Measurements from ENCODE around the gene TOMT.
"Not testable (repeated sequence)": the region's sequence is repeated elsewhere in the genome, so short reads cannot be mapped to it uniquely, and the experiment has no call there.

TOMT gene

GRCh38 chr11:72141066-72141465, 35.3 kb downstream of the TOMT start:
- H4K20me1 ChIP-seq (ENCODE audit: insufficient read depth, low read length): no peaks in the 10 kb centered on the region
- no peaks in the 10 kb centered on the region for H3K4me1 ChIP-seq (ENCODE audit: low read length)
- no peaks in the 10 kb centered on the region for H3K79me2 ChIP-seq (ENCODE audit: low read length)
- no peaks in the 10 kb centered on the region for H3K36me3 ChIP-seq (replicated peaks; ENCODE audit: low read depth, low read length)
- no peak overlapping the region for H3K4me3 ChIP-seq (ENCODE audit: low read length)
- H3K27ac ChIP-seq (ENCODE audit: low read length): no peak overlapping the region
- H3K9ac ChIP-seq (ENCODE audit: low read length): no peak overlapping the region
- H3K27me3 ChIP-seq (ENCODE audit: low read depth, low read length): peaks cover 15% of the 10 kb centered on the region
- no peaks in the 10 kb centered on the region for H3K9me3 ChIP-seq (ENCODE audit: insufficient read depth, low read length)
- no peak overlapping the region for H3K4me2 ChIP-seq (ENCODE audit: low read length)
- H2AFZ ChIP-seq (ENCODE audit: low read depth, low read length): no peak overlapping the region
- TF ChIP-seq EZH2phosphoT487 (IDR thresholded peaks at IDR 0.05; ENCODE audit: low read depth) (no peak), CTCF (IDR thresholded peaks at IDR 0.05; ENCODE audit: low read depth, low read length) (no peak)

GRCh38 chr11:72142086-72142485, 36.4 kb downstream of the TOMT start:
- H3K4me3 ChIP-seq (ENCODE audit: low read length); H3K27ac ChIP-seq (ENCODE audit: low read length); H3K4me1 ChIP-seq (ENCODE audit: low read length); H3K9ac ChIP-seq (ENCODE audit: low read length); H3K4me2 ChIP-seq (ENCODE audit: low read length); H3K36me3 ChIP-seq (replicated peaks; ENCODE audit: low read depth, low read length); H4K20me1 ChIP-seq (ENCODE audit: insufficient read depth, low read length); H3K9me3 ChIP-seq (ENCODE audit: insufficient read depth, low read length); H3K79me2 ChIP-seq (ENCODE audit: low read length); H2AFZ ChIP-seq (ENCODE audit: low read depth, low read length): not testable (repeated sequence)
- H3K27me3 ChIP-seq (ENCODE audit: low read depth, low read length): peaks cover 15% of the 10 kb centered on the region

- not testable (repeated sequence) for H3K79me2 ChIP-seq (ENCODE audit: low read length); H3K4me1 ChIP-seq (ENCODE audit: low read length)
Observed at GRCh38 chr11:72142543-72142942, 36.8 kb downstream of the TOMT start.

GRCh38 chr11:72144807-72145565, 39.3 kb downstream of the TOMT start:
- Histone ChIP-seq H3K4me1 (ENCODE audit: low read length) (no peaks in the 10 kb centered on the region), H2AFZ (ENCODE audit: low read depth, low read length) (no peak overlapping the region), H3K79me2 (ENCODE audit: low read length) (no peaks in the 10 kb centered on the region), H3K9ac (ENCODE audit: low read length) (no peak overlapping the region), H3K27me3 (ENCODE audit: low read depth, low read length) (peaks cover 15% of the 10 kb centered on the region), H3K4me2 (ENCODE audit: low read length) (no peak overlapping the region), H3K9me3 (ENCODE audit: insufficient read depth, low read length) (no peaks in the 10 kb centered on the region), H3K36me3 (replicated peaks; ENCODE audit: low read depth, low read length) (no peaks in the 10 kb centered on the region), H3K27ac (ENCODE audit: low read length) (no peak overlapping the region), H3K4me3 (ENCODE audit: low read length) (no peak overlapping the region), H4K20me1 (ENCODE audit: insufficient read depth, low read length) (no peaks in the 10 kb centered on the region)
- TF ChIP-seq EZH2phosphoT487 (IDR thresholded peaks at IDR 0.05; ENCODE audit: low read depth) (no peak), CTCF (IDR thresholded peaks at IDR 0.05; ENCODE audit: low read depth, low read length) (no peak)

More at GRCh38 chr11:72142543-72142942, 36.8 kb downstream of the TOMT start:
- not testable (repeated sequence) for H3K9me3 ChIP-seq (ENCODE audit: insufficient read depth, low read length); H3K4me2 ChIP-seq (ENCODE audit: low read length); H3K4me3 ChIP-seq (ENCODE audit: low read length); H4K20me1 ChIP-seq (ENCODE audit: insufficient read depth, low read length); H2AFZ ChIP-seq (ENCODE audit: low read depth, low read length); H3K9ac ChIP-seq (ENCODE audit: low read length); H3K36me3 ChIP-seq (replicated peaks; ENCODE audit: low read depth, low read length); H3K27ac ChIP-seq (ENCODE audit: low read length)
- H3K27me3 ChIP-seq (ENCODE audit: low read depth, low read length): peaks cover 15% of the 10 kb centered on the region

GRCh38 chr11:72146625-72147024, 40.9 kb downstream of the TOMT start:
- no peak overlapping the region for H2AFZ ChIP-seq (ENCODE audit: low read depth, low read length)
- H3K4me2 ChIP-seq (ENCODE audit: low read length): no peak overlapping the region
- TF ChIP-seq EZH2phosphoT487 (IDR thresholded peaks at IDR 0.05; ENCODE audit: low read depth) (no peak), CTCF (IDR thresholded peaks at IDR 0.05; ENCODE audit: low read depth, low read length) (no peak)
- no peaks in the 10 kb centered on the region for H3K9me3 ChIP-seq (ENCODE audit: insufficient read depth, low read length)
- no peaks in the 10 kb centered on the region for H3K4me1 ChIP-seq (ENCODE audit: low read length)
- H3K27ac ChIP-seq (ENCODE audit: low read length): no peak overlapping the region
- no peaks in the 10 kb centered on the region for H4K20me1 ChIP-seq (ENCODE audit: insufficient read depth, low read length)
- no peaks in the 10 kb centered on the region for H3K36me3 ChIP-seq (replicated peaks; ENCODE audit: low read depth, low read length)
- no peak overlapping the region for H3K9ac ChIP-seq (ENCODE audit: low read length)
- H3K4me3 ChIP-seq (ENCODE audit: low read length): no peak overlapping the region
- no peaks in the 10 kb centered on the region for H3K79me2 ChIP-seq (ENCODE audit: low read length)
- peaks cover 7% of the 10 kb centered on the region for H3K27me3 ChIP-seq (ENCODE audit: low read depth, low read length)

Measured in OCI-LY3 (cell line).